Kidney tubule cell (primary cell): ENCODE data around the gene NUSAP1.
"Not testable (repeated sequence)": the region's sequence is repeated elsewhere in the genome, so short reads cannot be mapped to it uniquely, and the experiment has no call there.

Experiments
- DNase-seq: peaks from one replicate; pipeline ENCODE4 v3.0.0-alpha.2; 2018; ENCODE audit warnings: low spot score

Gene NUSAP1, protein sequence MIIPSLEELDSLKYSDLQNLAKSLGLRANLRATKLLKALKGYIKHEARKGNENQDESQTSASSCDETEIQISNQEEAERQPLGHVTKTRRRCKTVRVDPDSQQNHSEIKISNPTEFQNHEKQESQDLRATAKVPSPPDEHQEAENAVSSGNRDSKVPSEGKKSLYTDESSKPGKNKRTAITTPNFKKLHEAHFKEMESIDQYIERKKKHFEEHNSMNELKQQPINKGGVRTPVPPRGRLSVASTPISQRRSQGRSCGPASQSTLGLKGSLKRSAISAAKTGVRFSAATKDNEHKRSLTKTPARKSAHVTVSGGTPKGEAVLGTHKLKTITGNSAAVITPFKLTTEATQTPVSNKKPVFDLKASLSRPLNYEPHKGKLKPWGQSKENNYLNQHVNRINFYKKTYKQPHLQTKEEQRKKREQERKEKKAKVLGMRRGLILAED

DNA sequence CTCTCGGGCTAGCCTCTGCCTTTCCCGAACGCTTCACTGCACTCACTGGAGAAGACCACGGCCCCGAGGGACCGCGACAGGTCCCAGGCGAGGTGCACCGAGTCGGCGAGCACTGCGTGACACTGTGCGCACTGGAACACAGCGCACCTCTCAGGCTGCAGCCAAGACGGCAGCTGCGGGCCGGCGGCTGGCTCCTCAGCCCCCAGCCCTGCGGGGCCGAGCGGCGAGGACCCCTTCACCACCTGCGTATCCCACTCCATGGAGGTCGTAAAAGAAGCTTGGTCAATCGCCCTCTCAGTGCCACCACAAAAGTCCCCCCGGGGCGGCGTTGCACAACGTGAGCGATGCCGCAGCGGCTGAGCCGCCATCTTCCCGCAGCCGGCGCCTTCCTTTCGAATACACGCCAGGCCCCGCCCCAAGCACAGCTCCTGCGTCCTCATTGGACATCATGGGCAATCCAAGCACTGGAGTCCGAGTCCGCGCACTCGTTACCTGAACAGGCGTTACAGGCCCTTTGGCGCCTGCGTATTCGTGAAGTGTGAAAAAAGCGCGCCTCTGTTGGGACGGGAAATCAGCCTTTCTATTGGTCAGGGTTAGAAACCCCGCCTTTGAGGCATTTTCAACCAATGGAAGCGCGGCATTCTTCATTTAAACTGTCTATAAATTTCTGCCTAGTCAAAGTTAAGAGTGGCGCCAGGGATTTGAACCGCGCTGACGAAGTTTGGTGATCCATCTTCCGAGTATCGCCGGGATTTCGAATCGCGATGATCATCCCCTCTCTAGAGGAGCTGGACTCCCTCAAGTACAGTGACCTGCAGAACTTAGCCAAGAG lies at the start of gene NUSAP1, which contains the start of gene OIP5:
TSS of gene NUSAP1 (plus strand) at position 688 of the 832 bp plus-strand sequence. CDS start at position 765, 77 bp downstream.
TSS of gene OIP5 (minus strand) at position 398 of the 832 bp plus-strand sequence. CDS start at position 368, 30 bp downstream.
- peak; percentile 100 for DNase-seq

DNA sequence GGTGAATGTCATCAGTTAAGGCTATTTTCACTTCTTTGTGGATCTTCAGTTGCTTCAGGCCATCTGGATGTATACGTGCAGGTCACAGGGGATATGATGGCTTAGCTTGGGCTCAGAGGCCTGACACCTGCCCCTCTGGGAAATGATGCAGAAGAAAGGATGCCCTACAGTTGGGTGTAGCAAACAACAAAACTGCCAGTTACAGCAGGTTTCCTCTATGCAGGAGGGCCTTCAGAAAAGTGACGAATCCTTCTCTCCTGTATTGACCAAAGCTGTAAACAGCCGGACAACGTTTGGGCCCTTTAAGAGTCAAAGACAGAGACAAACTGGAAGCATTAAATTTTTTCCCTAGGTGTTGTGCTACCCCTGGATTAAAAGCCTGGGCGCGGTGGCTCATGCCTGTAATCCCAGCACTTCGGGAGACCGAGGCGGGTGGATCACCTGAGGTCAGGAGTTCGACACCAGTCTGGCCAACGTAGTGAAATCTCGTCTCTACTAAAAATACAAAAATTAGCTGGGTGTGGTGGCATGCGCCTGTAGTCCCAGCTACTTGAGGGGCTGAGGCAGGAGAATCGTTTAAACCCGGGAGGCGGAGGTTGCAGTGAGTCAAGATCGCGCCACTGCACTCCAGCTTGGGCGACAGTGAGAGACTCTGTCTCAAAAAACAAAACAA lies 49.6 kb upstream of the NUSAP1 start:
- DNase-seq, result not testable (repeated sequence)

DNA sequence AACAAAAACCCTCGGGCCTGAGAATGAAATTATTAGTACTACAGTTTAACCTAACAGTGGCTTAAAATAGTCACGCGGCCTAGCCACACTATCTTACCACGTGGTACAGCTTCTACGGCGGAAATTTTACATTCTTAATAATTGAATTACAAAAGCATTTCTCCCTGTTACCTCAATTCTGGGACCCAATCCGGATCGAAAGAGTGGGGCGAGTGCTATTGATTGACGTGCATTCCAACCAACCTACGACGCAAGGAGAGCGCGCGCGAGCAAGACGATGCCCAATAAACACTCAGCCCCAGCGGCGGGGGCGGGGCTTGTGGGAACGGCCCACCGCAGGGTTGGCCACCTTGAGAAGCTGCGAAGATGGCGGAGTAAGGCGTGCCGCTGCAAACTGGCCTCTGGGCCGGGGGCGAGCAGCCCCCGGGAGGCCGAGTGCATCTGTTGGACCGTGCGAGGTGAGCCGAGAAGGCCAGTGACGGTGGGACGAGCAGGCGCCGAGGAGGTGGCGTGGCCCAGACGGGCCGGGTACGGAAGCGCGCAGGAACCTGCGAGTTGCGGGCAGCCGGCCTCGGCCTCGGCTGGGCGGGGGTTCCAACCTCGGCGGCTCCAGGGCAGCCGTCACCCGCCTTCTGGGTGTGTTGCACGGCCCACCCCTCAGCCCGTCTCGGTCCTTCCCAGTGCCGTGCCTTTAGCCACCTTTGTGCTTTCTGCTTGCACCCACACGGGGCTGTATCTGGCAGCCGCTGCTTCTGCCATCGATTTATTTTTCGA lies 48.8 kb upstream of the NUSAP1 start:
- DNase-seq, result peak; percentile 99

DNA sequence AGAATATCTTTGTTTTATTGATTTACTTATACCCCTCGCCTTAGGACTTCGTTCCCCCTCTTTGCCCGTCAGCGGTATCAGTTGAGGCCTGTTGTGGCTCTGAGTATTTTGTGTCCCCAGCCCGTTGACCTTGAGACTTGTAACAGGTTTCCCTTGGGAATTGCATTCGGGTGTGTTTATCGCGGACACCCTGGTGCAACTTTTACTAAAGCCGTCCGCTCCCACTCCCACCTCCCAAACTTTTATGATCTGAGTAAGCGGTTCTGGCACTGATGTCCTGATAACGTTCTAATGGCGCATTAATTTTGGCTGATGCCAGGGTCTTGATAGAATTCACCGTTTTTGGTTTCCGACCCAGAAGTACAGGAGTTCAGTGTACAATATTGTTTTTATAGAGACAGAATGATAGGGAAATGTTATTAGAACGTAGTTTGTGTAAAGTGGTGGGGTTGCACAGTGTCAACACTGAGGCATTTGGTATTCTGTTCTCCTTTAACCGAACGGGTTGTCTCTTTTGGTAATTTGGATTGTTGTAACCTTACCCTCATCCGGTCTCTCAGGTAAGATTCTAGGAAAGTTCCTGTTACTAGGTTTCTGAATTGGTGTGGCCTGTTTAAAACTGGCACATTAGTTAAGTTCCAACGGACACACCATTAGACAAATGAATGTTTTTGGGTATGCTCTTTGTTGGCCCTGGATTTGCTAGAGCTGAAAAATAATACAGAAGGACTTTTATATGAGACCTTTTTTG lies 48.1 kb upstream of the NUSAP1 start:
- peak; percentile 13 for DNase-seq

DNA sequence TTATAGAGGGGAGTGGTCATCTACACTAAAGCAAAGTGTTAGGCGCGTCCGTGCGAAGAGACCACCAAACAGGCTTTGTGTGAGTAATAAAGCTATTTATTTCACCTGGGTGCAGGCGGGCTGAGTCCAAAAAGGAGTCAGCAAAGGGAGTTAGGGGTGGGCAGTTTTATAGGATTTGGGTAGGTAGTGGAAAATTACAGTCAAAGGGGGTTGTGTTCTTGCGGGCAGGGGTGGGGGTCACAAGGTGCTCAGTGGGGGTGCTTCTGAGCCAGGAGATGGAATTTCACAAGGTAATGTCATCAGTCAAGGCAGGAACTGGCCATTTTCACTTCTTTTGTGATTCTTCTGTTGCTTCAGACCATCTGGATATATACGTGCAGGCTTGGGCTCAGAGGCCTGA lies 47.4 kb upstream of the NUSAP1 start:
- no peak for DNase-seq

DNA sequence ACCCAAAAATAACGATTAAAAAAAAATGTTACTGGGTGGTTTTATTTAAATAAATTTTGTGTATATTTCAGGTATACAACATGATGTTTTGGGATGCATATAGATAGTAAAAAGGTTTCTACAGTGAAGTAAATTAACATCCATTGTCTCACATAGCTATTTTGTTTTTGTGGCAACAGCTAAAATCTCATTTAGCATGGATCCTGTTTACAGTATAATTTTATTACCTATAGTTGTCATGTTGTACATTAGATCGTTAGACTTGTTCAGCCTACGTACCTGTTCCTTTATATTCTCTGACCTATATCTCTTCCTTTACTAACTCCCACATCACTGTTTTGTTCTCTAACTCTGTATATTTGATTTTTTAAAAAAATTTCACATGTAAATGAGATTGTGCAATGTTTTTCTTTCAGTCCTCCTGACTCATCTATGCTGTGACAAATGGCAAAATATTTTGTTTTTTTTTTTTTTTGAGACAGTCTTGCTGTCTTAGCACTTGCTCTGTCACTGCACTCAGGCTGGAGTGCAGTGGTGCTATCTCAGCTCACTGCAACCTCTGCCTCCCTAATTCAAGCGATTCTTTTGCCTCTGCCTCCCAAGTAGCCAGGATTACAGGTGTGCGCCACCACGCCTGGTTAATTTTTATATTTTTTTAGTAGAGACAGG lies 45.9 kb upstream of the NUSAP1 start:
- peak; percentile 24 for DNase-seq

DNA sequence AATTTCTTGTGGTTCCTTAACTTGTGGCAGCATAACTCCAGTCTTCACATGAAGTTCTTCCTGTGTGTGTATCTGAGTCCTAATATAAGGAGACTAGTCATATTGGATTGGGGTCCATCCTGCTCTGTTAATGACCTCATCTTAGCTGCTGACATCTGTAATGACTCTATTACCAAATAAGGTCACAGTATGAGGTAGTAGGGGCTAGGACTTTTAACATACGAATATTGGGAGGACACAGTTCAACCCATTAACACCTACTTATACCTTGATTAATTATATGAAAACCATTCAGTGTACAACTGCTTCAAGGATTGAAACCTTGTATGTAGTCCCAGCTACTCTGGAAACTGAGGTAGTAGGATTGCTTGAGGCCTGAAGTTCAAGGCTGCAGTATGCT lies 44.2 kb upstream of the NUSAP1 start:
- no peak for DNase-seq

DNA sequence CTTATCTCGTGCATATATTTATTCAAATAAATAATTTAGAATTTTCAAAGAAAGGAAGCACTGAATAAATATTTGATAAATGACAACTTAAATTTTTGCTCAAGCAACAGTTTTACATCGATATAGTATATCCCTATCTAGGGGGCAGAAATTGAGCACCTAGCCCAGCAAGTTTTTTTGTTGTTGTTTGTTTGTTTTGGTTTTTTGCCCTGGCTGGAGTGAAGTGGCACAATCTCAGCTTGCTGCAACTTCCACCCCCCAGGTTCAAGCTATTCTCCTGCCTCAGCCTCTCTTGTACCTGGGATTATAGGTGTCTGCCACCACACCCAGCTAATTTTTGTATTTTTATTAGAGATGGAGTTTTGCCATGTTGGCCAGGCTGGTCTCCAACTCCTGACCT lies 42.7 kb upstream of the NUSAP1 start:
- DNase-seq, result no peak

DNA sequence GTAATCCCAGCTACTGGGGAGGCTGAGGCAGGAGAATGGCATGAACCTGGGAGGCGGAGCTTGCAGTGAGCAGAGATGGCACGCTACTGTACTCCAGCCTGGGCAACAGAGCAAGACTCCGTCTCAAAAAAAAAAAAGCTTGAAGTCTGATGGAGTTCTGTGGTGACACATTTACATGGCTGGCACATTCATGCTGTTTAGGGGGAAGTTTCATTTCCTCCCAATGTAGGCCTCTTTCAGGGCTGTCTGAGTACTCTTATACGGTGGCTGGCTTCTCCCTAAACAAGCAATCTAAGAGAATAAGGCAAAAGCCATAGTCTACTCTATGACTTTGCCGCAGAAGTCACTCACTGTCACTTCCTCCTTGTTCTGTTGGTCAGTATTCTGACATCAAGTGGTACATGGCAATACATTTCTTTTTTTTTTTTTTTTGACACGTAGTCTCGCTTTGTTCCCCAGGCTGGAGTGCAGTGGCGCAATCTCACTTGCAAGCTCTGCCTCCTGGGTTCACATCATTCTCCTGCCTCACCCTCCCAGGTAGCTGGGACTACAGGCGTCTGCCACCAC lies 41.5 kb upstream of the NUSAP1 start:
- no peak for DNase-seq

DNA sequence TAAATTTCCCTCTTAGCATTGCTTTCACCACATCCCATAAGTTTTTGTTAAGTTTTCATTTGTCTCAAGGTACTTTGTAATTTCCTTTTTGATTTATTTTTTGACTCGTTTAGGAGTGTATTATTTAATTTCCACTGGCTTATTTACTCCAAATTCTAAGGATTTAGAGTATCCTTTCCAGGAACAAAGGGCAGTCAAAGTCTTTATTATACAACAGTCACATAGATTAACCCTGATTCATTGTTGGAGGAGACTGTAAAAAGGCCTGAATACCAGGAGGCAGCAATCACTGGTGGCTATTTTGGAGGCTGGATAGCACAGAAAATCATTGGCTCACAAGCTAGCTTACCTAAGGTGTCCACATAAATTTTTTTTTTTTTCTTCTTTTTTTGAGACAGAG lies 40.2 kb upstream of the NUSAP1 start:
- no peak for DNase-seq

DNA sequence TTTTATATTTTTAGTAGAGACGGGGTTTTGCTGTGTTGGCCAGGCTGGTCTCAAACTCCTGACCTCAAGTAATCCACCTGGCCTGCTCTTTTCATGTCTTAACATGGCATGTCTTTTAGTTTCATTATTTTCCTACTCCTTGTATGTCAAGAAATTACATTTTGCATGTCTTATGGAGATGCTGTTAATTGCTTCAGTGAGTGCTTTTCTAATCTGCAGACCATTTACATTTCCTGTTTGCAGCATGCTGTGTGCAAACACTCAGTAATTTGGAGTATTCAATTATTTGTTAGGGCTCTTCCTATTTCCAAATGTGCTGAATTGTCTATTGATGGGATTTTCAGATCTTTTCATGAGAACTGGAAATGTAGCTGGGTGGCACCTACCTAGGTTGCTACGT lies 31.5 kb upstream of the NUSAP1 start:
- DNase-seq, result not testable (repeated sequence)

DNA sequence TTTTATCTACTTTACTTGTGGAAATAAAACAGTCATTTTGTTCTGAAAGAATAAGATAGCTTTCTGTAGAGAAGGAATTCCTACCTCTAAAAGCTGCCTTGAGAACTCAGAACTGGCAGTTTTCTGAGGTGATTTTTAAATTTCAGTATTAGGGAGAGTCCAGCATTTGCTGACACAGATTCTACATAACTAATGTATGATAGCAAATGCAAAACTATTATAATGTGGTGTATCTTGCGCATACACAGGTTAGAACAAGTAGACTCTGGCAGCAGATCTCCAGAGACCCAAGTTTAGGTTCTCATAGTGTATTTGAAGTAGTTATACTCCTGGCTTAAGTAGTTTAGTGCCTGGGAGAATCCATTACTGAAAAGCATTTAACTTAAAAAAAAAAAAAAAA lies 31.1 kb upstream of the NUSAP1 start:
- DNase-seq, result no peak

DNA sequence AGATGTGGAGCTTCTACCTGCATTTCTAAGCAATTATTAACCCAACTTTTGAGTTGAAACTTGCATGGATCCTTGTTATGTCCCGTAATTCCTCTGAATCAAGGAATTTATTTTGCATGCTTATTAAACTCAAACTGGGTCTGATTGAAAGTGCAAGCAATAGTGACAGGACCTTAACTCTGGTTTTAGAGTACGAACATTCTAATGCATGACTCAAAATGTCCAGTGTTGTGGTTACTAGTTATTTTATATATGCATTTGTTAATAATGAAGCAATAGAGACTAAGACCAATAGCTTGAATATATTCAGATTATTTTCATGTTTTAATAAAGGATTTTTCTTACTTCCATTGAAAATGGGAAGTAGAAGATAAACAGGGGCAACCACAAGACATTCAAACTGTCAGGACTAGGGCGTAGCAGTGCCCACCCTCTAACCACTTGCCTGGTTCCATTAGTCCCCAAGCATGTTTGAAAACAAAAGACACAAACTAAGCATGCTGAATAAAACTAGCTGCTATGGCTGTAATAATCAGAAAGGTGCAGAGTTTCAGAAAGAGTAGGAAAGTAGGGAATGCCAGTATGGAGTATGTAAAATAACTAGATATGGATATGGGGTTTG lies 28.4 kb upstream of the NUSAP1 start:
- no peak for DNase-seq

DNA sequence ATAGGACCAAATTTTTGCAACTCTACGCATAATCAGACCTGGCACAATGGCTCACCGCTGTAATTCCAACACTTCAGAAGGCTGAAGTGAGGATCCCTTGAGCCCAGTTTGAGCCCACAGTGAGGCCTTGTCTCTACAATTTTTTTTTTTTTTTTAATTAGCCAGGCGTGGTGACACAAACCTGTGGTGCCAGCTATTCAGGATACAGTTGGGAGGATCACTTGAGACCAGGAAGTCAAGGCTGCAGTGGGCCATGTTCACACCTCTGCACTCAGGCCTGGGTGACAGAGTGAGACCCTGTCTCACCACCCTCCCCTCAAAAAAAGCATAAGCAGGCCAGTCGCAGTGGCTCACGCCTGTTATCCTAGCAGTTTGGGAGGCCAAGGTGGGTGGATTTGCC lies 25.0 kb upstream of the NUSAP1 start:
- DNase-seq, result no peak

DNA sequence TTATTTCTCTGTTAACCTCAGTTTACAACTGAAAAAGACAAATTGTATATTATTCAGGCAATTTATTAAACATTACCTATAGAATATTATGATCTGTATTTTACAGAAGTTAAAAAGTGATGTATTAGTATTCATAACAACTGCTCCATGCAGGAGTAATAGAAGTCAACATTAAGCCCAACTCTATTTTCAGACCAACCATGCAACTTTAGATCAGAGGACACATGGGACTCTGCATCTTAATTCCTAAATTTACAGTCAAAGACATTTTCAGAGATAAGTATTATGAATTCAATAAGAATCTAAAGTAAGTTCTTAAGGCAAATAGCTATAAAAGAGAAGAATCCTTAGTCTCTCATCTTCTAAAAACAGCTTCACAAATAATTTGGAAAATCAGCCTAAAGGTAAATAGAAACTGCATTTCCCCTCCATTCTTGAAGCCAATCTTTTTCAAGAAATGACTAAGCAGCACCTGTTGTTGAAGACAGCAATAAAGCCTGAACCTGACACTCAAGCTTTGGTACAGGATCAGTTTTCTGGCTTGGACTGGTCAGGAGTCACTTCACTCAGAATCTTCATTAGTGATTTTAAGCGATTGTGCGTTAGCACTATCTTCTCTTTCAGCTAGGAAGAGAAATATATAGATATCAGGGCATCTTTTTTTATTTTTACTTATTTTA lies 23.3 kb upstream of the NUSAP1 start:
- no peak for DNase-seq

DNA sequence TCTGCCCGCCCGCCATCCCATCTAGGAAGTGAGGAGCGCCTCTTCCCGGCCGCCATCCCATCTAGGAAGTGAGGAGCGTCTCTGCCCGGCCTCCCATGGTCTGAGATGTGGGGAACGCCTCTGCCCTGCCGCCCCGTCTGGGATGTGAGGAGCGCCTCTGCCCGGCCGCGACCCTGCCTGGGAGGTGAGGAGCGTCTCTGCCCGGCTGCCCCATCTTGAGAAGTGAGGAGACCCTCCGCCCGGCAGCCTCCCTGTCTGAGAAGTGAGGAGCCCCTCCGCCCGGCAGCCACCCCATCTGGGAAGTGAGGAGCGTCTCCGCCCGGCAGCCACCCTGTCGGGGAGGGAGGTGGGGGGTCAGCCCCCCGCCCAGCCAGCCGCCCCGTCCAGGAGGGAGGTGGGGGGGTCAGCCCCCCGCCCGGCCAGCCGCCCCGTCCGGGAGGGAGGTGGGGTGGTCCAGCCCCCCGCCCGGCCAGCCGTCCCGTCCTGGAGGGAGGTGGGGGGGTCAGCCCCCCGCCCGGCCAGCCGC lies 11.8 kb upstream of the NUSAP1 start:
- DNase-seq, result not testable (repeated sequence)

DNA sequence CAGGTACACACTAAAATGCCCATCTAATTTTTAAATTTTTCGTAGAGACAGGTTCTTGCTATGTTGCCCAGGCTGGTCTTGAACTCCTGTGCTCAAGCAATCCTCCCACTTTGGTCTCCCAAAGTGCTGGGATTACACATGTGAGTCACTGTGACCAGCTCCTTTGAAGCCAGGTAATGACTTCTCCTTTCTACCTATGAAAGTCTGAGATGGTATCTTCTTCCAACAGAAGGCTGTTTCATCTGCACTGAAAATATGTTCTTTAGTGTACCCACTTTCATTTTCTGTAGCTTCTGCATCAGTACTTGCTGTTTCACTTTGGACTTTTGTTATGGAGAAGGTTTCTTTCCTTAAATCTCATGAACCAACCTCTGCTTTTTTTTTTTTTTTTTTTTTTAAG lies 9.1 kb upstream of the NUSAP1 start:
- DNase-seq, result no peak

DNA sequence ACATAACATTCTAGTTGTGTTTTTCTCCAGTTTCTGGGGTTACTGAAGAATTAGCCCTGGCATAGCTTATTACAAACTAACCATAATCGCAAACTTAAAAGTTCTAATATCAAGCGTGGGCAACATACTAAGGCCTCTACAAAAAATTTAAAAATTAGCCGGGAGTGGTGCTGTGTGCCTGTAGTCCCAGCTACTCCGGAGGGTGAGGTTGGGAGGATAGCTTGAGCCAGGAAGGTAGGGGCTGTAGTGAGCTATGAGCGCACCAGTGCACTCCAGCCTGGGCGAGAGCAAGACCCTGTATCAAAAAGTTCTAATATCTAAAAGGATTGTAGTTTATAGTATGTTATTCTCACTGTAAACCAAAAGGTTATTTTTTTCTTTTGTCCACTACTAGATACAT lies 1.4 kb upstream of the NUSAP1 start:
- DNase-seq, result no peak

DNA sequence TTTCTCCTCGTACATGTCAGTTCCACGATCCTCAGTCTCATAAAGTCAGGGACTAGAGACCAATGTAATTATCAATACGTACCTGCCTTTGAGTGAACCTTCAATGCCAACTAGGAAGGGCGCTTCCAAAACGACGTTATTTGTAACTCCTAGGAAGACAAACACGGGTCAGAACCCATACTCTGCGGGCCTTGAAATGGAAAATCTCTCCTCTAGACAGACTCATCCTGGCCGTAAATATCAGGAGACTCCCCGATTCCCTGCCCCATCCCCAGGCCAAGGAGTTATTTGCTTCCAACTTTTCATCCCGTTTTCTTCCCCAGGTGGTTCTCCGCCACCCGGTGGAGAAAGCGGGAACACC lies 868 bp upstream of the NUSAP1 start:
- DNase-seq, result no peak
